CD4-positive, alpha-beta T cell treated with Interleukin-21 for 1 hour (primary cell): ENCODE results near the gene GGN.
"Not testable (repeated sequence)": the region's sequence is repeated elsewhere in the genome, so short reads cannot be mapped to it uniquely, and the experiment has no call there.

Experiments
- DNase-seq: peaks from one replicate; pipeline ENCODE4 v3.0.0-alpha.2; 2020

The GGN gene

GRCh38 chr19:38386300-38386970 is 1.4 kb downstream of the GGN start:
- DNase-seq, result no peak

GRCh38 chr19:38385804-38386257 is 2.0 kb downstream of the GGN start:
- DNase-seq, result no peak

- no peak for DNase-seq
These were observed 2.6 kb downstream of the GGN start for GRCh38 chr19:38385057-38385803.

- no peak for DNase-seq
These were observed 3.4 kb downstream of the GGN start for GRCh38 chr19:38384209-38385027.

- DNase-seq, result no peak
These were observed 4.1 kb downstream of the GGN start for GRCh38 chr19:38383743-38384142.

- no peak for DNase-seq
These were observed 4.7 kb downstream of the GGN start for GRCh38 chr19:38383184-38383583.

- no peak for DNase-seq
These were observed 6.7 kb downstream of the GGN start for GRCh38 chr19:38381138-38381537.

- no peak for DNase-seq
These were observed 9.0 kb downstream of the GGN start for GRCh38 chr19:38378866-38379265.

GRCh38 chr19:38377052-38377451 is 10.8 kb downstream of the GGN start:
- DNase-seq, result no peak

- DNase-seq, result no peak
These were observed 11.3 kb downstream of the GGN start for GRCh38 chr19:38376576-38376975.

- DNase-seq, result no peak
These were observed 12.1 kb downstream of the GGN start for GRCh38 chr19:38375748-38376147.

- DNase-seq, result no peak
These were observed 12.7 kb downstream of the GGN start for GRCh38 chr19:38375098-38375493.

GRCh38 chr19:38374332-38375097 is 13.3 kb downstream of the GGN start, which contains the start of gene PSMD8:
Gene PSMD8, plus strand, starts transcription at chr19:38374571. Its CDS starts 31 bp downstream, at chr19:38374602.
- DNase-seq, result peak; percentile 100

- DNase-seq, result no peak
These were observed 13.9 kb downstream of the GGN start for GRCh38 chr19:38373907-38374331.

- no peak for DNase-seq
These were observed 16.8 kb downstream of the GGN start for GRCh38 chr19:38371081-38371480.

- no peak for DNase-seq
These were observed 17.5 kb downstream of the GGN start for GRCh38 chr19:38370299-38370698.

- DNase-seq, result no peak
These were observed 18.2 kb downstream of the GGN start for GRCh38 chr19:38369584-38369983.

- DNase-seq, result no peak
These were observed 20.8 kb downstream of the GGN start for GRCh38 chr19:38367041-38367440.

- not testable (repeated sequence) for DNase-seq
These were observed 24.7 kb downstream of the GGN start for GRCh38 chr19:38362946-38363688.

GRCh38 chr19:38362076-38362945 is 25.5 kb downstream of the GGN start:
- DNase-seq, result peak; percentile 77

GRCh38 chr19:38361633-38362075 is 26.2 kb downstream of the GGN start:
- DNase-seq, result peak; percentile 69
